Superior temporal gyrus (tissue), 1 donor: ENCODE results near the gene CAPN15.

ENCODE experiments used
- DNase-seq: peaks from one replicate; pipeline ENCODE4 v3.0.0-alpha.2; 2016; ENCODE audit errors: extremely low spot score

CAPN15 gene

DNA sequence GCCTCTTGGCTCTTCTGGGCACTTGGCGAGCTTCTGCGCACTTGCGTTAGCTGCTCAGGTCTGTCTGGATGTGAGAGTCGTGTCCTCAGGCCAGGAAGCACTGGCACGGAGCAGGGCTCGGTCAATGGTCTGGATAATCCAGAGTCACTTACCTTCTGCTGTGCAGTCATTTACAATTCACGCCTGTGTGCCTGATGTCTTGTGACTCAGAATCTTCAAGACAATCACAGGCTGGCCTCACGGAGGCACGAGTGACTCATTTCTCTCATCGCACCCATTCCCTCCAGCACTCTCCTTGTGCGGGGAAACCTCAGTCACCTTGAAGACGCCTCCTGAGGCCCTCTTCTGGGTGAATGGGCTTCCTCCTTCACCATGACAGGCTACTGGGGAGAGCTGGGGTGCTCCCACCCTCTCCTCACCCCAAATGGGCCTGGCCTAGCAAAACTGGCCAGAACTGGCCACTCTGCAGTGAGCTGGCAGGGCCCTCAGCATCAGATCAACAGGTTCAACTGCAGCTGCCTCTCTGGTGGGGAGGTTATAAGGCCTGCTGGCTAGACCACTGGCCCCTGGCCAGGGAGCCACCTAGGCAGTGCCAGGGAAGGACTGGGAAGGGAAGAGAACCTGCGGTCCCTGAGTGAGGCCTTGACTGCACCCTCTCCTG is 1.9 kb upstream of the CAPN15 start:
- peak; percentile 36 for DNase-seq

GRCh38 chr16:526181-527014 is 1.1 kb upstream of the CAPN15 start:
- peak; percentile 12 for DNase-seq

GRCh38 chr16:528111-529011 is 849 bp downstream of the CAPN15 start:
- no peak for DNase-seq

- DNase-seq: no peak
Observed at GRCh38 chr16:529012-529575, 1.6 kb downstream of the CAPN15 start.

DNA sequence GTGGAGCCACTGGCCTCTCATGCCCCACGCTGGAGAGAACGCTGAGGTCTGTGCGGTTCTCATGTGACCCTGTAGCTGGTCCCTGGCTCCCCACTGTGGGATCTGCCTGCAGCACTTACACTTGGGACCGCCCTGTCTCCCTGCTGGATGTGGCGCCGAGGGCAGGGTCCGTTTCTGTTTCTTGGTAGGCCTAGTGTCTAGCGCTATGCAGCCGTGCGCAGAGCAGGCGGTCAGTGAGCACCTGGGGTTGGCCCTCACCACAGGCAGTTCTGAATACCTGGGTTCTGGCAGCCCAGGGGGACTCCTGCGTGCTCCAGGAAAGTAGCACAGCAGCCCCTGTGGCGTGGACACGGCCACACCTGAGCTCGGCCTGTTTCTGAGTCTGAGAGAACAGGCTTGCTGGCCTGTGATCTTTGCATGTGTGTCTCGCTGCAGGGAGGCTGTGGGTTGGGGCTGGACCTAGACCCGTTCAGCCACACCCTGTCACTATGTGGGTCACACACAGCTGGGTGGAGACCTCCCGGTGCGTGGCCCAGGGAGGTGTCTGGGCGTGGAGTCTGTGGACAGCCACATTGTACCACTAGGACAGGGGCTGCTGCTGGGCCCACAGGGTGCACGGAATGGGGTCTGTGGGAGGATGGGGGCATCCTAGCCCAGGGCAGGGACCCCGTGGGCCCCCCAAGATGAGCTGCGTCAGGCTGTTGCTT is 2.8 kb downstream of the CAPN15 start:
- no peak for DNase-seq

GRCh38 chr16:531494-532125 is 4.1 kb downstream of the CAPN15 start:
- DNase-seq: no peak

- DNase-seq: no peak
Observed at GRCh38 chr16:533391-534123, 6.0 kb downstream of the CAPN15 start.

- DNase-seq: no peak
Observed at GRCh38 chr16:534135-534534, 6.6 kb downstream of the CAPN15 start.

- no peak for DNase-seq
Observed at GRCh38 chr16:534856-535445, 7.4 kb downstream of the CAPN15 start.

DNA sequence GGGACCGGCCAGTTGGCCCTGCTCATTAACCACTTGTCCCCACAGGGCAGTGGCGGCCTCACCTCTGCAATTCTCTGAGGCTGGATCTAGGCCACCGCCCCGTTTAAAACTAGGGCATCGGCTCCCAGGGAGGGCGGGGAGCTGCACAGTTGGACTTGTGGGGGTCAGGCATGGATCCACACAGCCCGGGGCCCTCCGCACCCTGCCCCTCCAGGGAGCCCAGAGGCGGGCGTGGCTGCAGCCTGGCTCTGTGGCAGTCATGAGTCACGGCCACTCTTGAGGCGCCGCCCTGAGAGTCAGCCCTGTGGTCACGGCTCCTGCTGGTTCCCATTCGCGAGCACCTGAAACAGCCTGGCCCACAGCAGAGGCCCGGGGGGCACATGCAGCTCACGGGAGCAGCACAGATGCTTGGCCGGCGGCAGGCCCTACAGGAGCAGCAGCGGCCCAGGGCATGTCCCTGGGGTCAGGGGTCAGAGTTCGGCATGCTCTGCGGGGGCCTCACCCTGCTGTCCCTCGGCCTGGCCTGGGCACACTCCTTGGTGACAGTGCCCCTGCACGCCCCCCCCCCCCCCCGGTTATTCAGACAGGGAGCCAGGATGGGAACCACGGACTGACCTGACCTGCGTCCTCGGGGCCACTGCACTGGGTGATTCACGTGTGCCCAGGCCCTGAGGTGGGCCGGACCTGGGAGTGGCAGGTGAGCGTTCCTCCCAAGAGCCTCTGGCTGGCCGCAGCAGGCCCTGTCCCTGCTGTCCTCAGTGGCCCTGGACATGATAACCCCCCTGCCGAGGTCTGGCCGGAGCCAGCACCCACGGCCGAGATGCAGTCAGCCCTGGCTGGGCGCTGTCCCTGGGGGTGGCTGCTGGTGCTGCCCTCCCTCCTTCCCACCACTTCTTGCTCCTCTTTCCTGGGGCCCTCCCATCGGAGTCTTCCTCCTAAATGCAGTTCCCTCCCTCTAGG is 8.2 kb downstream of the CAPN15 start:
- no peak for DNase-seq

DNA sequence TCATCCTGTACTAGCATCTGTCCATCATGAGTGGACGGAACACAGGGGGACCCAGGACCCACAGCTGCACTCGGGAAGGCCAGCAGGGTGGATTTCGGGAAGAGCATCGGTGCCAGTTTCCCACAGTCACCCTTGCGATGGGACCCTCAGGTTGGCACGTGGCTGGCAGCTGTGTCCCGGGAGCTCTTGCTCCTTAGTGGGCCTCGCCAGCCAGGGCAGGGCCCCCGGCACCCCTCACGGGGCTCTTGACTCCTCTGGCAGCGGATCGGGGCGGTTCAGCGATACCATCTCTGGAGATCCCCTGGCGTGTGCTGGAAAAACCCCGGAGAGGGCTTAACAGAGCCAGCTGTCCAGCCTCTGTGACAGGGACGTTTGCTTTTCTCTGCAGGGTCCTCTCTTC is 9.2 kb downstream of the CAPN15 start:
- DNase-seq: no peak

GRCh38 chr16:537415-538335 is 10.2 kb downstream of the CAPN15 start:
- DNase-seq: no peak

DNA sequence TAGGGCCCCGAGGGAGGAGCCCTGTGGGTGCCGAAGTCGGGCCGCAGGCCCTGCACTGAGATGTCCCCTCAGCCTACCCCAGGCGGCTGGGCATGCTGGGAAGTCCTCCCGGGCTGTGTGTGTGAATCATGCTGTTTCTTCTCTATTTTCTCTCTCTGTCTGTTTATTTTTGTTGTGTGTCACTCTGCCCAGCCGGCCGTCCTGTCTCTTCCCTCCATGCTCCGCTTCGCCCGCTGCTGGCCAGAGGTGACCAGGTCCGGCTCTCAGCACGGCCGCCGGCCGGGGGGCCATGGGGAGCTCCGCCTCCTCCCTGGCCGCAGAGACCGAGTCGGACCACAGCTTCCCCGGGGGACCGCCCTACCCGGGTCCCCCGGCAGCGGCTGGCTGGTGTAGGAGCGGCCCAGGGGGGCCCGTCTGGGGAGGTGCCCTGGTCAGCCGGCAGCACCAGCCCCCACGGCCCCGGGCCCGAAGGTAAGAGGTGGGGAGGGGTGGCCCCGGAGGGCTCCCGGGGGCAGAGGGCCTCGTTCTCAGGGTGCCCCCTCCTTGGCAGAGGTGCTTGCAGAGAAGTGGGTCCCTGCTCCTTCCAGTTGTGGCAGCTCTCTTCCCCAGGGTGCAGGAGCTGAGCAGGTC is 12.5 kb downstream of the CAPN15 start:
- DNase-seq: no peak

DNA sequence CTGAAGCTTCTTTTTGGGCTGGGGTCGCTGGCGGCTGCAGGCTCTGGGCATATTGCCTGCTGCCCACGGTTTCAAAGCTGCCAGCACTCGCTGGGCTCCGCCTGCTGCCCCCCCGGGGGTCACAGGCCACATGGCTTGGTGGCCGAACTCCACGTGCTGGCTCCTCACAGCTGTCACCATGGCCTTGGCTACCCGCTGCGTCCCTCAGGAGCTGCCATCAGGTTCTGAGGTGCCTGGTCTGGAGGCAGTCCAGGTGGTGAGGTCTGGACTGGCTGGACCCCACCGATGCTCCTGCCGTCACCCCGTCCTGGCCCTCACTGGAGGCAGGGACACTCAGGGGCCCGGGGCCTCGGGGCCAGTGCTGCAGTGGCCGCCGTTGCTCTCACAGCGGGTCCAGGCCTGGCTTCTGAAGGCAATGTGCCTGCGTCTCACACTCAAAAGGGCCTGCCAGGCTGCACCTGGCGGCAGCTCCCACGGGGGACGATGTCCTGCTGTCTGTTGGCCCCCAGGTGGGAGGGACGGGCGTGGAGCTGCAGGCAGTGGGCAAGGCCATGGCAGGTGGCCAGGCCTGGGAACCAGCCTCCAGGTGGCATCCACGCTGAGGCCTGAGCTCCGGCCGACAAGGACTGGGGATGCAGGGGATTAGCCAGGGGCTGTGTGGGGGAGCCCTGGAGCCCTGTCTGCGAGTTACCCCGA is 13.3 kb downstream of the CAPN15 start:
- no peak for DNase-seq

- no peak for DNase-seq
Observed at GRCh38 chr16:543301-544164, 16.0 kb downstream of the CAPN15 start.
